CD4-positive, alpha-beta T cell treated with Interleukin-6 at 100 ng/mL for 8 hours (primary cell): ENCODE measurements around the gene ARHGAP26.
A peak's percentile ranks its signal among the peaks of the same experiment; 100 is the strongest.
"Not testable (repeated sequence)": the region's sequence is repeated elsewhere in the genome, so short reads cannot be mapped to it uniquely, and the experiment has no call there.

Experiments
- DNase-seq: peaks from one replicate; pipeline ENCODE4 v3.0.0-alpha.2; 2020; ENCODE audit warnings: mixed read lengths, low spot score

ARHGAP26 gene

GRCh38 chr5:142962174-142962533 is 192.0 kb downstream of the ARHGAP26 start:
- no peak for DNase-seq

DNA sequence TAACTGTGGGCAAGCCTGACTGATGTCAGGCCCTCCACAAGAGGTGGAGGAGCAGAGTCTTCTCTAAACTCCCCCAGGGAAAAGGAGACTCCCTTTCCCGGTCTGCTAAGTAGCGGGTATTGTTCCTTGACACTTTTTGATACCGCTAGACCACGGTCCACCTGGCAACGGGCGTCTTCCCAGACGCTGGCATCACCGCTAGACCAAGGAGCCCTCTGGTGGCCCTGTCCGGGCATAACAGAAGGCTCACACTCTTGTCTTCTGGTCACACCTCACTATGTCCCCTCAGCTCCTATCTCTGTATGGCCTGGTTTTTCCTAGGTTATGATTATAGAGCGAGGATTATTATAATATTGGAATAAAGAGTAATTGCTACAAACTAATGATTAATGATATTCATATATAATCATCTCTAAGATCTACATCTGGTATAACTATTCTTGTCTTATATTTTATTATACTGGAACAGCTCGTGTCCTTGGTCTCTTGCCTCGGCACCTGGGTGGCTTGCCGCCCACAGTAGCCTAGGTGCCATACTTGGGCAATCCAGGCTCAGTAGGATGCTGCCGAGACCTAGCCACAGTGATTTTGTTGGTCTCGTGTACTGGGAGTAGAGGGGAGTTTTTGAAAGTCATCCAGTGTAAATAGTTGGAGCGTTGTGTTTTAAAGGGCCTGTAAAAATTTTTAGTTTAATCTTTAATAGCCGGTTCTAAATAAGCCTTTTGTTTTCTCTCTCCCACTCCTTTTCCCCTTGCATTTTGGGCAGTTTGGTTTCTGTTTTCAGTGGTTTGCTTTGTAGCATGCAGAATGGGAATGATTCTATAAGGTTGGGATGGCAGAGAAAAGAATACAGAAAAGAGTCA is 195.3 kb downstream of the ARHGAP26 start:
- not testable (repeated sequence) for DNase-seq

GRCh38 chr5:142966121-142966420 is 195.9 kb downstream of the ARHGAP26 start:
- DNase-seq = no peak

- no peak for DNase-seq
Observed at GRCh38 chr5:142969186-142969585, 199.0 kb downstream of the ARHGAP26 start.

- DNase-seq = no peak
Observed at GRCh38 chr5:142969624-142970439, 199.7 kb downstream of the ARHGAP26 start.

DNA sequence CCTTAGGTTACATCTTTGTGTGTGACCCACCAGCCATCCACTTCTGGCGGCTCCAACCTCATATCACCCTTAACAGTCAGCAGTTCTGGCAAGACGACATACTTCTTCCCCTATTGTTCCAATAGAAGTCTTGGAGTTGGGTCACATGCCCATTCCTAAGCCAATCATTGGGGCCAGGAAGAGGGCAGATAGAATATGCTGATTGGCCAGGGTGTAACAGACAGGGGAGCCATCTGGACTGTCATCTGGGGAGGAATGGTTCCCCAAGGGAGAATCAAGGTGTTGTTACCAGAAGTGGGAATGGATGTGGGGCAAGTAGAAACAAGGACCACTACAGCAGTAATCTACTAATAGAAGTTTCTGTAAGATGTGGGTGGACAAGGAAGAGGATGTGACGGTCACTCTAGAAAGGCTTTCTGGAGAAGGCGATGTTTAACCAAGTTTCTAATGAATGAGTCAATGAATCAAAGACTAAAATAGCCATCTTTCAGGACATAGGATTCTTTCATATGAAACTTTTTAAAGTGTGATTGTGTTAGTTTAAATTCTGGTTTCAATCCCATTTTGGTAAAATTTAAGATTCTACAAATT is 200.4 kb downstream of the ARHGAP26 start:
- no peak for DNase-seq

- DNase-seq = no peak
Observed at GRCh38 chr5:142971303-142972013, 201.3 kb downstream of the ARHGAP26 start.

GRCh38 chr5:142972064-142972570 is 201.9 kb downstream of the ARHGAP26 start:
- DNase-seq = no peak

DNA sequence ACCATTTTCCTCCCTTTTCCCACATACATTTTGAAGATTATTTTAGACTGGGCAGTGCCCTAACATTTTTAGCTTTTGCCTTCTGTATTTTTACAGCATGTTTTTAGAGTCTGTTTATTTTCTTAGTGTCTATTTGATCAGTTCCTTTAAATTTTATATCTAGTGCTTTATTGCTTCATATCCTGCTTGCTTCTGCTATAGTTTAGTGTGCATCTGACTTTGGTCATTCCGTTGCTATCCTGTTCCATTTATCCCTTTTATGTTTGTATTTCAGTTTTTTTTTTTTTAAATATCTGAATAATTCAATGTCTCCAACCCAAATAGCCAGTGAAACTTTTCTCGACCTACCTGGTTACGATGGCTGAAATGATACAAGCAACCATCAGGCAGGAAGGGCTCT is 203.8 kb downstream of the ARHGAP26 start:
- DNase-seq = no peak

GRCh38 chr5:142974409-142974808 is 204.2 kb downstream of the ARHGAP26 start:
- DNase-seq = no peak

DNA sequence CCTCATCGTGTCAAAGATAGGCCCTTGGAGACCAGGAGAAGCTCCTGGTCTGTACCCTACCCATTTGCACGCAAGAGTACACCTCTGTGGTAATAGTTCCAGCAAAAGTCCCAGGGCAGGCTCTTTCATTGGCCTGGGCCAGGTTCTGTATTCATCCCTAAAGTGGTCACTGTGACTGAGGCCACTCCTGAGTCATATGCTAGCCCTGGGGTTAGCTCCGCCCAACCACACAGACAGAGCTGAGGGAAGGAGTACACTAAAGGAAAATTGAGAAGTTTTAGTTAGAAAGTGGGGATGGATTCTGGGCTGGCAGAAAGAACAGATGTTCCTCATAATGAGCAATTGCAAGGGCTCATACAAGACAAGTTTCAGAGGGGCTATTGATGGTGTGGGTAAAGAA is 206.7 kb downstream of the ARHGAP26 start:
- no peak for DNase-seq

DNA sequence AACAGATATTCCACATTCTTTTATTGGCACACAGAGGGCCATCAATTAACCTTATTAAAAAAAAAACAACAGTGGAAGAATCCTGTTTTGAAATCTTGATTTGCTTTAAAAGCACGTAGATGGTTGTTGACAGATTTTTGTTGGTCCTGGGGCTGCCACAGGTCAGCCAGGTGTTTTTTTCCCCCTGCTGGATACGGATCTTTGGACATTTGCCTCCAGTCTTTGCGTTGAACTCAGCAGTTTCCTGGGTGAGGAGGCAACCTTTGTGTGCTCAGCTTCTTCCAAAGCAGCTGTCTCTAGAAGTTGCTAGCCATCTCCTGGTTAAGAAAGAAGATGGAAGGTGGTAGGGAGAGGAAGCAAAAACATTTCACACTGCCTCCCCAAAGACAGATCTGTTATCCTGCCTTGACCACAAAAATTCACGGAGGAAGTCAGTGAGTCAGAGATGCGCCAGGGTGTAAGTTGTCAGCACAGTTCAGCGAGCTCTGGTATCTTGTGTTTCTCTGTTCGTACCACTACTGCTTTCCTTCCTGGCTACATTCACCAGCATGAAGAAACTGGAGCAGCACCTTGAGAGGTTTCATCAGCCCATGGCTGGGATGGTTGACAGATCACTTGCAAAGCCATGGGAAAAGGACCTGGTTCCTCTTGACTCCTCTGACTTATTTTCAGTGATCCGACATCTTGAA is 207.3 kb downstream of the ARHGAP26 start:
- DNase-seq = peak; percentile 76

- no peak for DNase-seq
Observed at GRCh38 chr5:142978252-142978651, 208.1 kb downstream of the ARHGAP26 start.

DNA sequence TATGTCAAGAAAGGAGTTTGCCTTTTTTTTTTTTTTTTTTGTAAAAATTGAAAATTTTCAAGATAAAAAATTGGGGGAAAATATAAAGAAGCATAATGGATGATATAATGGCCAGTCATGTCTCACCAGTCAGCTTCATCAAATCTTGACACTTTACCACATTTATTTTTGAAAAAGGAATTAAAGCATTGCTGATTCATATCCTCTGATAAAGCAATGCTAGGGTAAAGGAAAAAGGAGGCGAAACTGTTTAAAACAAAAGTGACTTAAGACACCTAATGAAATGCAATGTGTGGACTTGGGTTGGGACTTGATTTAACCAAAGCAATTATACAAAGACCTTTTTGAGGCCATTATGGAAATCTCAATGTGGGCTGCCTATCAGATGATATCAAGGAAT is 208.5 kb downstream of the ARHGAP26 start:
- no peak for DNase-seq

DNA sequence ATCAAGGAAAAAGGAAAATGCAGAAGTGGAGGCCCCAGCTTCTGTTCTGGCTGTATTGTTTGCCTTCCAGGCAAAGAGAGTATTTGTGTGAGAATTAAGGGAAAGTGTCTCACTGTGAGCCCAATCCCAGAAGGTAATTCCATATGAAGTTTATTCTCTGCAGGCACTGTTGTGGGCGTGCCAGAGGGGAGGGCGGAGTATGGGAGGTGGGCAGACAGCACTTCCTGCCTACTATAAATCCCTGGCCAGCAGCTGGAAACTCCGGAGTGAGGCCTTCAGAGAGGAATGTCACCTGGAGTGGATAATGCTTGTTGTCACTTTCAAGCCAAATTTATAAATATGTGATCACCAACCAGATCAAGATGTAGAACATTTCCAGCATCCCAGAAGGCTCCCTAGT is 209.5 kb downstream of the ARHGAP26 start:
- DNase-seq = no peak

GRCh38 chr5:142981475-142981874 is 211.3 kb downstream of the ARHGAP26 start:
- no peak for DNase-seq

GRCh38 chr5:142981886-142982820 is 212.0 kb downstream of the ARHGAP26 start:
- DNase-seq = no peak

GRCh38 chr5:142982821-142983200 is 212.6 kb downstream of the ARHGAP26 start:
- DNase-seq = no peak

DNA sequence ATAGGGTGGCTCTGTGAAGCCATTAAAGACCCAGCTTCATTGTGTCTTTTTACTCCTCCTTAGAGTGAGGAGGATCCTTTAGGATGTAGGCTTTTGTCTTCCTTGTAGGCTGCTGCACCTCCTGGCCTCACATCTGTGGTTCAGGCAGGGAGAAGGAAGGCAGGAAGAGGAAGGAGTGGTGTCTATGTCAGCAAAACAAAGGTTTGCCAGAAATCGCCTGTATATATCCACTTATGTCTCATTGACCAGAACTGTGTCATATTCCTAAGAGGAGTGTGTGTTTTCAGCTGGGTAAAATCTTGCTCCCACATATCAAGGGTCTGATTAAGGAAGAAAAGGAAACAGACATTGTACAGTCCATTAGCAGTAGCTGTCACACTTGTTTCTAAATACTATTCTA is 213.8 kb downstream of the ARHGAP26 start:
- DNase-seq = no peak

- DNase-seq = no peak
Observed at GRCh38 chr5:142984525-142984924, 214.3 kb downstream of the ARHGAP26 start.
